A673 (cell line): Measurements from ENCODE around the gene XIST.

Experiments used
- EZH2 ChIP-seq: fragments of 200-600 bp; sonication (generic); IDR thresholded peaks from 2 replicates; pipeline ENCODE4 v1.6.1; 2017; ENCODE audit warnings: borderline replicate concordance, low read depth, mild to moderate bottlenecking, mixed read lengths, antibody characterized with exemption, low read length; ENCODE audit not compliant: poor library complexity, severe bottlenecking
- TF ChIP-seq, protein P1 (sequence below): fragments of 300-800, 200-600 bp; sonication (generic); conservative IDR thresholded peaks from 2 replicates; pipeline ENCODE4 v1.5.1; 2017; ENCODE audit warnings: low read depth, mild to moderate bottlenecking, antibody characterized with exemption, low read length, moderate library complexity, mixed read lengths

- TF ChIP-seq, protein P1, sequence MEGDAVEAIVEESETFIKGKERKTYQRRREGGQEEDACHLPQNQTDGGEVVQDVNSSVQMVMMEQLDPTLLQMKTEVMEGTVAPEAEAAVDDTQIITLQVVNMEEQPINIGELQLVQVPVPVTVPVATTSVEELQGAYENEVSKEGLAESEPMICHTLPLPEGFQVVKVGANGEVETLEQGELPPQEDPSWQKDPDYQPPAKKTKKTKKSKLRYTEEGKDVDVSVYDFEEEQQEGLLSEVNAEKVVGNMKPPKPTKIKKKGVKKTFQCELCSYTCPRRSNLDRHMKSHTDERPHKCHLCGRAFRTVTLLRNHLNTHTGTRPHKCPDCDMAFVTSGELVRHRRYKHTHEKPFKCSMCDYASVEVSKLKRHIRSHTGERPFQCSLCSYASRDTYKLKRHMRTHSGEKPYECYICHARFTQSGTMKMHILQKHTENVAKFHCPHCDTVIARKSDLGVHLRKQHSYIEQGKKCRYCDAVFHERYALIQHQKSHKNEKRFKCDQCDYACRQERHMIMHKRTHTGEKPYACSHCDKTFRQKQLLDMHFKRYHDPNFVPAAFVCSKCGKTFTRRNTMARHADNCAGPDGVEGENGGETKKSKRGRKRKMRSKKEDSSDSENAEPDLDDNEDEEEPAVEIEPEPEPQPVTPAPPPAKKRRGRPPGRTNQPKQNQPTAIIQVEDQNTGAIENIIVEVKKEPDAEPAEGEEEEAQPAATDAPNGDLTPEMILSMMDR: no peak
- no peak for TF ChIP-seq EZH2
Observed at GRCh38 chrX:73825569-73825968, 26.9 kb downstream of the XIST start.
